GM12874 (cell line): Measurements from ENCODE around the gene EPB42.

Experiments
- TF ChIP-seq, protein P1 (sequence below): IDR thresholded peaks from 2 replicates; pipeline ENCODE4 v1.5.1; 2011; ENCODE audit warnings: low read depth, mild to moderate bottlenecking, control low read depth, low read length, moderate library complexity; ENCODE audit not compliant: insufficient read depth

EPB42 gene

DNA sequence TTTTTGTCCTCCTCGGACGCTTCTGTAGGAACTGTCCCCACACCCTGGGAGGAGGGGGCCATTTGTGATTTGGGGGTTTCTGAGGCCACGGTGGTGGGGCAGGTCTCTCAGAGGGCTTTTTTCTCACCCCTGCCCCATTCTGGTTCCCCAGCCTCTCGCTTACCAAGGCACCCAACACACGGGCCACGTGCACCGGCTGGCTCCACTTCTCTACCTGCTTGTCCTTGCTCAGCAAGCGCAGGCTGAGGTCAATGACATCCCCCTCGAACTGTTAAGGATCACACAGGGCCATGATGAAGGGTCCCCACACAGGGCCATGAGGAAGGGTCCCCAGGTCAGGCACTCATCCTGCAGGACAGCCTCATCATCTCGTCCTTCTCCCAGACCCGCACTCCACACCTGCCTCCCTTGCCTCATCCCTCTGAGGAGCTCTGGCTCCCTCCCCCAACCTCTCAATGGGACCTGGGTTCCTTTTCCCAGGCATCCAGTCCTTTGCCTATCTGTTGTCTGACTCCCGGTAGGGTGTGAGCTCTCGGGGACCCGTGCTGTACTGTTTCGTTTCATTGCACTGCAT lies 10.6 kb downstream of the EPB42 start:
- TF ChIP-seq, protein P1, sequence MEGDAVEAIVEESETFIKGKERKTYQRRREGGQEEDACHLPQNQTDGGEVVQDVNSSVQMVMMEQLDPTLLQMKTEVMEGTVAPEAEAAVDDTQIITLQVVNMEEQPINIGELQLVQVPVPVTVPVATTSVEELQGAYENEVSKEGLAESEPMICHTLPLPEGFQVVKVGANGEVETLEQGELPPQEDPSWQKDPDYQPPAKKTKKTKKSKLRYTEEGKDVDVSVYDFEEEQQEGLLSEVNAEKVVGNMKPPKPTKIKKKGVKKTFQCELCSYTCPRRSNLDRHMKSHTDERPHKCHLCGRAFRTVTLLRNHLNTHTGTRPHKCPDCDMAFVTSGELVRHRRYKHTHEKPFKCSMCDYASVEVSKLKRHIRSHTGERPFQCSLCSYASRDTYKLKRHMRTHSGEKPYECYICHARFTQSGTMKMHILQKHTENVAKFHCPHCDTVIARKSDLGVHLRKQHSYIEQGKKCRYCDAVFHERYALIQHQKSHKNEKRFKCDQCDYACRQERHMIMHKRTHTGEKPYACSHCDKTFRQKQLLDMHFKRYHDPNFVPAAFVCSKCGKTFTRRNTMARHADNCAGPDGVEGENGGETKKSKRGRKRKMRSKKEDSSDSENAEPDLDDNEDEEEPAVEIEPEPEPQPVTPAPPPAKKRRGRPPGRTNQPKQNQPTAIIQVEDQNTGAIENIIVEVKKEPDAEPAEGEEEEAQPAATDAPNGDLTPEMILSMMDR: no peak

DNA sequence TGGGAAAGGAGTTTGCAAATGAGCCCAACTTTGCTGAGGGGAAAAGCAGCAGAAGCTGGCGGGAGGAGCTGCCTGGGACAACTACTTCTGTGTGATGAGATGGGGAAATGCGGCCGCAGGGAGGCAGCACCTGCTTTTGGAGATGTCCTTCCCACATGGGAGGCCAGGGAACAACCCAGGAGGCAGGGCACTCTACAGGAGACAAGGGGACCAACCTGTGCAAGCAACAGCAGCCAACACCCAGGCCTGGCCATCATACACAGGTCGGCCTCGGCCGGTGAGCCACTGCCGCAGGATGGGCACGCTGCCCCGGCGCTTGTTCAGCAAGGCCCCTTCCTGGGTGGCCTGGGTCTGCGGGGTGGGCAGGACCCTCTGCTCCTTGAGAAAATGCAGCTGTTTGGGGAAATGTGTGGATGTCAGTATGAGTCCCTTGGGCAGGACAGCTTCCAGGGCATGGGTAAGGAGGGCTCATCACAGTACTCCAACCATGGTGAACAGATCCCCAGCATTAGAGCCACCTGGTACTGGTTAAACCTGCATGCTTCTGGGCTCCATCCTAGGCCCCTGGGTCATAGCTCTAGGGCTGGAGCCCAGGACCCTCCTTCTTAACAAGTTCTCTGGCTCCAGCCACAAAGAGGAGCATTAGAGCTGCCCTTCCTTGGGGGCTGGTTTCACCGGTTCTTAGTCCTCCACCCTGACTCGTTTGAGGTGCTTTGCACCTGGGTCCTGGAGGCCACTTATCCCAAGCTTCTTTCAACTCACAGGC lies 11.6 kb downstream of the EPB42 start:
- TF ChIP-seq, protein P1: no peak

DNA sequence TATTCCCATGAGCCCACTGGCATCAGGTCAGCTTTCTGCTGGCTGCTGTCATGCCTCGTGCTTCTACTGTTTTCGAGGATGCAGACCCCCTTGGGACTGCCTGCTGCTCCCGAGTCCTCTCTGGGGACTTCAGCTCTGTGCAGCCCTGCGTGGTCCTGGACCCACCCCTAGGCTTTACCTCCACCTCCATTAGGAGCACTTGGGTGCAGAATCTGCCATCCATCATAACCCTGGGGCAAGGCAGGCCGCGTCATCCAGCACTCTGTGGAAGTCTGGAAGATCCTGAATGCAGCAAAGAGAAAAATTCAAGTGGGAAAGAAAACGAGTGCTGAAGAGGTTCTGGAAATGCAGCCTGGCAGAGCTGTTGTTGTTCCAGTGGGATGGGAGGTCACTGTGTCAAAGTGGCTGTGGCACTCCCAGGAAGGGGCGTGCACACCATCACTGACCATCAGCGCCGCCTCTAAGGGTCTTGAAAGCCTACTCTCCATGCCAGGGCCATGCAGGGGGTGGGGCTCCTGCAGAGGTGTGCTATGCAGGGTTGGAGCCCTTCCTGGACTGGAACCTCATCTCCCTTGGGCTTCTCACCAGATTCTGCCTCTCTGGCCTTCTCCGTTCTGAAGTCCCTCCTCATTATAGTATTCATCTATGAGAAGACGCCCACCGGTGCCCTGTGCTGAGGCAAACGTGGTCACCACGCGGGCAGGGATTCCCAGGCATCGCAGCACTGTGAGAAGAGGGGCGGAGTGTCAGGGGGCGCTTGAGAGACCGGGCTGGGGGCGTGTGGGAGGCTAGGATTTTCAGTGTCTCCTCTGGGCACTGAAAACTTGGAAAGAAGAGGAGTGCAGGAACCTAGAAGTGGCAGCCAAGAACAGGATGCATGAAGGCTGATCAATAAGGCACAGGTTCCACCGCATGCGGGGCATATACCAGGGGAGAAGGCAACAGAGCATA lies 12.5 kb downstream of the EPB42 start:
- TF ChIP-seq, protein P1: no peak

DNA sequence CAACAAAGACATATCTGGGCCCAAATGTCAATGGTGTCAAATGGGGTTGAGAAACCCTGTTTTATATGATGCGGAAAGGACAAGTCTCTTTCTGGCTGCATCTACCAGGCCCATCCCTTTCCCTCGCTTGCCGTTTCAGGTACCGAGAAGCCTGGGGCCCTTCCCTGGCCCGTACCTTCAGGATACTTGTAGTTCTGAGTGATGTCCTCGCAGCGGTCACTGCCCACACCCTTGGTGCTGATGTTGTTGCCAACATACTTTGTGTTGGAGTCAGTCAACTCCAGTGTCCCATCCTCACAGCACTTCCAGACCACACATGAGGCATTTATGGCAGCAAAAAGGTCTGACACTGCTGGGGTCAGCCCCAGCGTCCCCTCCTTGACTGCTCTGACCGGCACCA lies 13.8 kb downstream of the EPB42 start:
- TF ChIP-seq, protein P1: no peak

DNA sequence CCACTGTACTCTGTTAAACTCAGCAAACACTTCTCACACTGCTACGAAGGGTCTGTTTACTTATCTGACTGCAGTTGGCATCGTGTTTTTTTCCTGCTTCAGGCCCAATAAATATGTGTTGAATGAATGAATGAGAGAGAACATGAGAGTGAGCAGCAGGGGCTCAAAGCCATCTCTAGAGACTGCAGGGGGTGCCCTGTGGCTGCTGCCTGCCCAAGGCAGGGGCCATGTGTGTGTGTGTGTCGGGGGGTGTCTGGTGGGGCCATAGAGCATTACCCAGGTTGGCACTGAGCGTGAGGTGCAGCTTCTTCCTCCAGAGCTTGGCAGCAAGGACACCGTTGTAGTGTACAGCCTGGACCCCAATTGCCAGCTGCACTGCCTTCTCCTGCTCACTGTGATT lies 14.8 kb downstream of the EPB42 start:
- TF ChIP-seq, protein P1: no peak

DNA sequence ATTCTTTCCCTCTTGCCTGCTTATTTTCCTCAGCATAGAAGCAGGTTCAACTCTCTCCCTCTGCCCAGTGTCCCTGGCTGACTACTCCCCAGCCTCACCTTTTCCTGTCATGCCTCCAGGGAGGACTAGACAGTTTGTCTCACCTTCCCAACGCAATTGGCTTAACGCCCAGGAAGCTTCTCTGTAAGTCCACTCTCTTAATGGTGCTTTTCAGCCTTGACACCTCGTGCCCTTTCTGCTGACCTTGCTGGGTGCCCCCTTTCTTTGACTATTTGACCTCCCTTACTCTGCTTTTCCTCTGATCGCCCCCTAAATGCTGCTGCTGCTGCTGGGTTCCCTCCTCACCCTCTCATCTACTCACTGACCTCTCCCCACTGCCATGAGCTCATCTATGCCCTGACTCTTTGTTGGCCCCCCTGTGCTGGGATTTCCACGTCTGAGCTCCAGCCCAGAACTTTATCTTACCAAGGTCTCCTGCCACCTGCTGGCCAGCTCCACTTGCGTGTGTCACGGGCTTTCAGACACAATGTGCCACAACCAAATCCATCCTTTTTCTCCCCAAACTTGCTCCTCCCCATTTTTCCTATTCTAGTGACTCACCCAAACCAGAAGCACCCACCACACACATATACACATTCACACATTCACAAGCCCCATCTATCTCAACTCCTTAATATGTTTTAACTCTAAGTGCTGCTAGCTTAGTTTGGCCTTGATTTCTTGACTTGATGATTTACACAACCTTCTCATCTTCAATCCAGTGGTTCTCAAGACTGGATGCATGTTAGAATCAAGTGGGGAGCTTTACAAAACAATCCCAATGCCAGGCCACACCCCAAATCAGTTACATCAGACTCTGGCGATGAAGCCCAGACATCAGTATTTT lies 16.6 kb downstream of the EPB42 start:
- TF ChIP-seq, protein P1: peak; percentile 76
